ENCODE measurements around the gene CDK5R2.

GRCh38 chr2:218988164-218988563, 28.7 kb downstream of the CDK5R2 start:
- no peak for TF ChIP-seq BACH2 (CRISPR knock-in tag; IDR thresholded peaks at IDR 0.05; ENCODE audit: borderline replicate concordance)
- TF ChIP-seq PATZ1 (CRISPR knock-in tag; IDR thresholded peaks at IDR 0.05; ENCODE audit: borderline replicate concordance) = no peak
- TF ChIP-seq SNAI2 (CRISPR knock-in tag; IDR thresholded peaks at IDR 0.05) = no peak
- no peak for TF ChIP-seq ARNTL (CRISPR knock-in tag; IDR thresholded peaks at IDR 0.05; ENCODE audit: borderline replicate concordance, low read depth)
- TF ChIP-seq RARB (CRISPR knock-in tag; IDR thresholded peaks at IDR 0.05) = no peak
- TF ChIP-seq PPARA (CRISPR knock-in tag; IDR thresholded peaks at IDR 0.05; ENCODE audit: borderline replicate concordance) = no peak
